GM23338 (cell line): ENCODE data around the gene F7. TPM values are rescaled to one million over a fixed set of nuclear protein-coding genes. Genes with fewer than 3 reads are reported as not detected.

ENCODE experiments used
- ATAC-seq: fragments of 200-7000 bp; cut with Tn5 transposase; 3 replicates; pipeline ENCODE4 v1.9.1; 2020
- DNase-seq: peaks from one replicate; pipeline ENCODE4 v3.0.0-alpha.2; 2015; ENCODE audit warnings: low spot score
- H2AFZ ChIP-seq: fragments of 200-600 bp; sonication (generic); 2 replicates; pipeline ENCODE4 v1.8.0; 2016; ENCODE audit warnings: antibody characterized with exemption, mild to moderate bottlenecking, moderate library complexity
- H3F3A ChIP-seq: fragments of 200-600 bp; sonication (generic); replicated peaks from 2 replicates; pipeline ENCODE4 v1.8.0; 2017; ENCODE audit warnings: antibody characterized with exemption, mixed run types, low read depth
- H3K27ac ChIP-seq: fragments of 200-600 bp; sonication (generic); 2 replicates; pipeline ENCODE4 v1.6.1; 2016; ENCODE audit warnings: low read depth
- H3K27me3 ChIP-seq: fragments of 200-600 bp; sonication (generic); 2 replicates; pipeline ENCODE4 v1.8.0; 2016; ENCODE audit warnings: mild to moderate bottlenecking, mixed run types, moderate library complexity; ENCODE audit not compliant: insufficient read depth
- H3K36me3 ChIP-seq: fragments of 200-600 bp; sonication (generic); 2 replicates; pipeline ENCODE4 v1.8.0; 2016; ENCODE audit warnings: mild to moderate bottlenecking; ENCODE audit not compliant: insufficient read depth
- H3K4me1 ChIP-seq: fragments of 200-600 bp; sonication (generic); 2 replicates; pipeline ENCODE4 v1.8.0; 2016; ENCODE audit warnings: mild to moderate bottlenecking, moderate library complexity; ENCODE audit not compliant: insufficient read depth
- H3K4me2 ChIP-seq: fragments of 200-600 bp; sonication (generic); 2 replicates; pipeline ENCODE4 v1.7.1; 2017; ENCODE audit warnings: mixed run types
- H3K4me3 ChIP-seq: fragments of 200-600 bp; sonication (generic); 2 replicates; pipeline ENCODE4 v1.6.1; 2016; ENCODE audit warnings: mixed run types
- H3K79me2 ChIP-seq: fragments of 200-600 bp; sonication (generic); replicated peaks from 2 replicates; pipeline ENCODE4 v1.8.0; 2017; ENCODE audit warnings: mild to moderate bottlenecking; ENCODE audit not compliant: insufficient read depth
- H3K9me2 ChIP-seq: fragments of 200-600 bp; sonication (generic); 2 replicates; pipeline ENCODE4 v1.8.0; 2017; ENCODE audit not compliant: insufficient read depth
- H4K20me1 ChIP-seq: fragments of 200-600 bp; sonication (generic); replicated peaks from 2 replicates; pipeline ENCODE4 v1.8.0; 2017; ENCODE audit warnings: mild to moderate bottlenecking; ENCODE audit not compliant: insufficient read depth
- H3K27ac Mint-ChIP-seq: 2 replicates; pipeline ENCODE4 v1.8.0; 2020; ENCODE audit warnings: inconsistent platforms, mild to moderate bottlenecking, moderate library complexity, mixed read lengths
- H3K27me3 Mint-ChIP-seq: 3 replicates; pipeline ENCODE4 v1.8.0; 2022; ENCODE audit warnings: low read depth, mild to moderate bottlenecking, moderate library complexity, mixed read lengths, inconsistent platforms; ENCODE audit not compliant: insufficient read depth, poor library complexity
- H3K36me3 Mint-ChIP-seq: 3 replicates; pipeline ENCODE4 v1.8.0; 2021; ENCODE audit warnings: low read depth, mild to moderate bottlenecking, inconsistent platforms, moderate library complexity, mixed read lengths
- H3K4me1 Mint-ChIP-seq: 3 replicates; pipeline ENCODE4 v1.8.0; 2020; ENCODE audit warnings: mild to moderate bottlenecking, inconsistent platforms, mixed read lengths
- H3K4me3 Mint-ChIP-seq: 3 replicates; pipeline ENCODE4 v1.8.0; 2021; ENCODE audit warnings: moderate library complexity, mild to moderate bottlenecking, inconsistent platforms, mixed read lengths
- H3K9me3 Mint-ChIP-seq: 3 replicates; pipeline ENCODE4 v1.8.0; 2020; ENCODE audit warnings: moderate library complexity, mild to moderate bottlenecking, inconsistent platforms, mixed read lengths
- CREB1 ChIP-seq: fragments of 250-450 bp; sonication (Bioruptor Pico); IDR thresholded peaks from 2 replicates; pipeline ENCODE4 v1.5.0; 2020; ENCODE audit warnings: low read depth, mild to moderate bottlenecking, moderate library complexity
- EZH2 ChIP-seq: fragments of 200-600 bp; sonication (generic); IDR thresholded peaks from one replicate; pipeline ENCODE4 v1.8.0; 2017; ENCODE audit warnings: antibody characterized with exemption, mild to moderate bottlenecking, low read depth; ENCODE audit not compliant: unreplicated experiment
- EZH2phosphoT487 ChIP-seq: fragments of 200-600 bp; sonication (generic); IDR thresholded peaks from one replicate; pipeline ENCODE4 v1.8.1; 2018; ENCODE audit warnings: antibody characterized with exemption; ENCODE audit not compliant: unreplicated experiment
- JUNB ChIP-seq: IDR thresholded peaks from one replicate; pipeline ENCODE4 v1.6.1; 2016; ENCODE audit warnings: antibody characterized with exemption; ENCODE audit not compliant: unreplicated experiment
- POLR2AphosphoS5 ChIP-seq: IDR thresholded peaks from 2 replicates; pipeline ENCODE4 v1.6.1; 2016; ENCODE audit warnings: antibody characterized with exemption, low read depth
- STAT1 ChIP-seq: IDR thresholded peaks from one replicate; pipeline ENCODE4 v1.6.1; 2016; ENCODE audit warnings: antibody characterized with exemption; ENCODE audit not compliant: unreplicated experiment
- ZNF114 ChIP-seq: fragments of 250-450 bp; sonication (Bioruptor Pico); IDR thresholded peaks from 2 replicates; pipeline ENCODE4 v1.5.0; 2020; ENCODE audit warnings: mild to moderate bottlenecking, moderate library complexity
- polyA plus RNA-seq: library from polyadenylated mRNA; unstranded; fragments of >200 nt; fragmentation: Nextera tagmentation; extraction: Ambion mirVana; gene quantifications from 2 replicates; pipeline ENCODE4 v1.2.1, GENCODE V29; 2016
- total RNA-seq: library from RNA; depleted of rRNA; stranded (reverse); fragments of >200 nt; shearing (Covaris generic); gene quantifications from 2 replicates; pipeline ENCODE4 v1.2.3, GENCODE V29; 2014
- TF ChIP-seq, protein P1 (sequence below): fragments of 250-450 bp; sonication (Bioruptor Pico); IDR thresholded peaks from 2 replicates; pipeline ENCODE4 v1.5.0; 2020; ENCODE audit warnings: mild to moderate bottlenecking, moderate library complexity
- TF ChIP-seq, protein P2 (sequence below): IDR thresholded peaks from 2 replicates; pipeline ENCODE4 v1.6.1; 2016; ENCODE audit warnings: antibody characterized with exemption

The F7 gene
- total and polyA plus RNA-seq, 2 experiments from 2014 or later: 0.16 to 0.24 TPM

DNA sequence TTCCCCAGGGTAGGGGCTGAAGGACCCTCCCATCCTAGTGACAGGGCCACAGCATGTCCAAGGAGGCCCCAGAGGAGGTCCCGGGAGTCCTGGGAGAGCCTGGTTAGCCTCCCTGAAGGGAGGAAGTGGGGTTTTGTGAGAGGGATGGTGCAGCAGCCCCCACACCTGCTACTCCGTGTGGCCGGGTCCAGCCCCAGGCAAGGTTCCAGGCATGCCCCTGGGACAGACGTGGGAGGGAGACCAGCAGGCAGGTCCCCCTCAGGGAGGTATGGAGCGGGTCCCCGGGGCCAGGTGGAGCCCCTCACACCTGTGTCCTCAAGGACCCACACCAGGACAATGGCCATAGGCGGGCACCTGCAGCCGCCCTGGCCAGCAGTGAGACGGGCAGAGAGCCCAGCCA lies 1.9 kb upstream of the F7 start (continued):
- TF ChIP-seq, protein P1, sequence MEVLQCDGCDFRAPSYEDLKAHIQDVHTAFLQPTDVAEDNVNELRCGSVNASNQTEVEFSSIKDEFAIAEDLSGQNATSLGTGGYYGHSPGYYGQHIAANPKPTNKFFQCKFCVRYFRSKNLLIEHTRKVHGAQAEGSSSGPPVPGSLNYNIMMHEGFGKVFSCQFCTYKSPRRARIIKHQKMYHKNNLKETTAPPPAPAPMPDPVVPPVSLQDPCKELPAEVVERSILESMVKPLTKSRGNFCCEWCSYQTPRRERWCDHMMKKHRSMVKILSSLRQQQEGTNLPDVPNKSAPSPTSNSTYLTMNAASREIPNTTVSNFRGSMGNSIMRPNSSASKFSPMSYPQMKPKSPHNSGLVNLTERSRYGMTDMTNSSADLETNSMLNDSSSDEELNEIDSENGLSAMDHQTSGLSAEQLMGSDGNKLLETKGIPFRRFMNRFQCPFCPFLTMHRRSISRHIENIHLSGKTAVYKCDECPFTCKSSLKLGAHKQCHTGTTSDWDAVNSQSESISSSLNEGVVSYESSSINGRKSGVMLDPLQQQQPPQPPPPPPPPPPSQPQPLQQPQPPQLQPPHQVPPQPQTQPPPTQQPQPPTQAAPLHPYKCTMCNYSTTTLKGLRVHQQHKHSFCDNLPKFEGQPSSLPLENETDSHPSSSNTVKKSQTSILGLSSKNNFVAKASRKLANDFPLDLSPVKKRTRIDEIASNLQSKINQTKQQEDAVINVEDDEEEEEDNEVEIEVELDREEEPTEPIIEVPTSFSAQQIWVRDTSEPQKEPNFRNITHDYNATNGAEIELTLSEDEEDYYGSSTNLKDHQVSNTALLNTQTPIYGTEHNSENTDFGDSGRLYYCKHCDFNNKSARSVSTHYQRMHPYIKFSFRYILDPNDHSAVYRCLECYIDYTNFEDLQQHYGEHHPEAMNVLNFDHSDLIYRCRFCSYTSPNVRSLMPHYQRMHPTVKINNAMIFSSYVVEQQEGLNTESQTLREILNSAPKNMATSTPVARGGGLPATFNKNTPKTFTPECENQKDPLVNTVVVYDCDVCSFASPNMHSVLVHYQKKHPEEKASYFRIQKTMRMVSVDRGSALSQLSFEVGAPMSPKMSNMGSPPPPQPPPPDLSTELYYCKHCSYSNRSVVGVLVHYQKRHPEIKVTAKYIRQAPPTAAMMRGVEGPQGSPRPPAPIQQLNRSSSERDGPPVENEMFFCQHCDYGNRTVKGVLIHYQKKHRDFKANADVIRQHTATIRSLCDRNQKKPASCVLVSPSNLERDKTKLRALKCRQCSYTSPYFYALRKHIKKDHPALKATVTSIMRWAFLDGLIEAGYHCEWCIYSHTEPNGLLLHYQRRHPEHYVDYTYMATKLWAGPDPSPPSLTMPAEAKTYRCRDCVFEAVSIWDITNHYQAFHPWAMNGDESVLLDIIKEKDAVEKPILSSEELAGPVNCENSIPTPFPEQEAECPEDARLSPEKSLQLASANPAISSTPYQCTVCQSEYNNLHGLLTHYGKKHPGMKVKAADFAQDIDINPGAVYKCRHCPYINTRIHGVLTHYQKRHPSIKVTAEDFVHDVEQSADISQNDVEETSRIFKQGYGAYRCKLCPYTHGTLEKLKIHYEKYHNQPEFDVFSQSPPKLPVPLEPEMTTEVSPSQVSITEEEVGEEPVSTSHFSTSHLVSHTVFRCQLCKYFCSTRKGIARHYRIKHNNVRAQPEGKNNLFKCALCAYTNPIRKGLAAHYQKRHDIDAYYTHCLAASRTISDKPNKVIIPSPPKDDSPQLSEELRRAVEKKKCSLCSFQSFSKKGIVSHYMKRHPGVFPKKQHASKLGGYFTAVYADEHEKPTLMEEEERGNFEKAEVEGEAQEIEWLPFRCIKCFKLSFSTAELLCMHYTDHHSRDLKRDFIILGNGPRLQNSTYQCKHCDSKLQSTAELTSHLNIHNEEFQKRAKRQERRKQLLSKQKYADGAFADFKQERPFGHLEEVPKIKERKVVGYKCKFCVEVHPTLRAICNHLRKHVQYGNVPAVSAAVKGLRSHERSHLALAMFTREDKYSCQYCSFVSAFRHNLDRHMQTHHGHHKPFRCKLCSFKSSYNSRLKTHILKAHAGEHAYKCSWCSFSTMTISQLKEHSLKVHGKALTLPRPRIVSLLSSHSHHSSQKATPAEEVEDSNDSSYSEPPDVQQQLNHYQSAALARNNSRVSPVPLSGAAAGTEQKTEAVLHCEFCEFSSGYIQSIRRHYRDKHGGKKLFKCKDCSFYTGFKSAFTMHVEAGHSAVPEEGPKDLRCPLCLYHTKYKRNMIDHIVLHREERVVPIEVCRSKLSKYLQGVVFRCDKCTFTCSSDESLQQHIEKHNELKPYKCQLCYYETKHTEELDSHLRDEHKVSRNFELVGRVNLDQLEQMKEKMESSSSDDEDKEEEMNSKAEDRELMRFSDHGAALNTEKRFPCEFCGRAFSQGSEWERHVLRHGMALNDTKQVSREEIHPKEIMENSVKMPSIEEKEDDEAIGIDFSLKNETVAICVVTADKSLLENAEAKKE (CRISPR knock-in tag): no peak
- no peak for TF ChIP-seq EZH2phosphoT487

DNA sequence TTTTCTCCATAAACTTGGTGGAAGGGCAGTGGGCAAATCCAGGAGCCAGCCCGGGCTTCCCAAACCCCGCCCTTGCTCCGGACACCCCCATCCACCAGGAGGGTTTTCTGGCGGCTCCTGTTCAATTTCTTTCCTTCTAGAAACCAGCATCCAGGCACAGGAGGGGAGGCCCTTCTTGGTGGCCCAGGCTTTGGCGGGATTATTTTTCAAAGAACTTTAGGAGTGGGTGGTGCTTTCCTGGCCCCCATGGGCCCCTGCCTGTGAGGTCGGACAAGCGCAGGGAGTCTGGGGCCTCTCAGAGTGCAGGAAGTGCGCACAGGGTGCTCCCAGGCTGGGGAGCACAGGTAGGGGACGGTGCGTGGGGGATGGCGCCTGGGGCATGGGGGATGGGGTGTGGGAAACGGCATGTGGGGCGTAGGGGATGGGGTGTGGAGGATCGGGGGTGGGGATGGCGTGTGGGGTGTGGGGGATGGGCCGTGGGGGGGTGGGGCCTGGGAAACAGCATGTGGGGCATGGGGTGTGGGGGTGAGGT lies 396 bp downstream of the F7 start:
- ATAC-seq (no peak), DNase-seq (no peak)
- no peak overlapping the region for H3K27ac Mint-ChIP-seq
- H3K4me1 Mint-ChIP-seq: peaks cover 9% of the 10 kb centered on the region; the same call in 2 of the 3 replicates
- H3K27ac ChIP-seq: no peak overlapping the region
- no peaks in the 10 kb centered on the region for H3F3A ChIP-seq
- no peak overlapping the region for H3K4me3 ChIP-seq
- H3K4me2 ChIP-seq: no peak overlapping the region
- peaks cover 21% of the 10 kb centered on the region for H3K27me3 ChIP-seq
- peaks cover 4% of the 10 kb centered on the region; the same call in 2 of the 3 replicates for H3K36me3 Mint-ChIP-seq
- H4K20me1 ChIP-seq: no peaks in the 10 kb centered on the region
- H2AFZ ChIP-seq: 0 out of 2 replicates have a peak overlapping the region, but pooled peaks have one; percentile 32
- peaks cover 7% of the 10 kb centered on the region; the same call in 2 of the 3 replicates for H3K9me3 Mint-ChIP-seq
- H3K4me3 Mint-ChIP-seq: no peak overlapping the region
- no peaks in the 10 kb centered on the region for H3K9me2 ChIP-seq
- peaks cover 25% of the 10 kb centered on the region for H3K27me3 Mint-ChIP-seq
- no peaks in the 10 kb centered on the region for H3K79me2 ChIP-seq
- no peaks in the 10 kb centered on the region for H3K36me3 ChIP-seq
- H3K4me1 ChIP-seq: peaks cover 4% of the 10 kb centered on the region; the same call in 1 of the 2 replicates
- TF ChIP-seq, protein P1 (CRISPR knock-in tag): no peak
- TF ChIP-seq STAT1 (no peak), POLR2AphosphoS5 (no peak), CREB1 (no peak), JUNB (no peak), EZH2 (no peak), ZNF114 (CRISPR knock-in tag) (no peak)
- TF ChIP-seq, protein P2, sequence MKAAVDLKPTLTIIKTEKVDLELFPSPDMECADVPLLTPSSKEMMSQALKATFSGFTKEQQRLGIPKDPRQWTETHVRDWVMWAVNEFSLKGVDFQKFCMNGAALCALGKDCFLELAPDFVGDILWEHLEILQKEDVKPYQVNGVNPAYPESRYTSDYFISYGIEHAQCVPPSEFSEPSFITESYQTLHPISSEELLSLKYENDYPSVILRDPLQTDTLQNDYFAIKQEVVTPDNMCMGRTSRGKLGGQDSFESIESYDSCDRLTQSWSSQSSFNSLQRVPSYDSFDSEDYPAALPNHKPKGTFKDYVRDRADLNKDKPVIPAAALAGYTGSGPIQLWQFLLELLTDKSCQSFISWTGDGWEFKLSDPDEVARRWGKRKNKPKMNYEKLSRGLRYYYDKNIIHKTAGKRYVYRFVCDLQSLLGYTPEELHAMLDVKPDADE: no peak
